Measurements from ENCODE around the gene ADAMTS8. TPM values are rescaled to one million over a fixed set of nuclear protein-coding genes. Genes with fewer than 3 reads are reported as not detected.

Gene ADAMTS8, protein sequence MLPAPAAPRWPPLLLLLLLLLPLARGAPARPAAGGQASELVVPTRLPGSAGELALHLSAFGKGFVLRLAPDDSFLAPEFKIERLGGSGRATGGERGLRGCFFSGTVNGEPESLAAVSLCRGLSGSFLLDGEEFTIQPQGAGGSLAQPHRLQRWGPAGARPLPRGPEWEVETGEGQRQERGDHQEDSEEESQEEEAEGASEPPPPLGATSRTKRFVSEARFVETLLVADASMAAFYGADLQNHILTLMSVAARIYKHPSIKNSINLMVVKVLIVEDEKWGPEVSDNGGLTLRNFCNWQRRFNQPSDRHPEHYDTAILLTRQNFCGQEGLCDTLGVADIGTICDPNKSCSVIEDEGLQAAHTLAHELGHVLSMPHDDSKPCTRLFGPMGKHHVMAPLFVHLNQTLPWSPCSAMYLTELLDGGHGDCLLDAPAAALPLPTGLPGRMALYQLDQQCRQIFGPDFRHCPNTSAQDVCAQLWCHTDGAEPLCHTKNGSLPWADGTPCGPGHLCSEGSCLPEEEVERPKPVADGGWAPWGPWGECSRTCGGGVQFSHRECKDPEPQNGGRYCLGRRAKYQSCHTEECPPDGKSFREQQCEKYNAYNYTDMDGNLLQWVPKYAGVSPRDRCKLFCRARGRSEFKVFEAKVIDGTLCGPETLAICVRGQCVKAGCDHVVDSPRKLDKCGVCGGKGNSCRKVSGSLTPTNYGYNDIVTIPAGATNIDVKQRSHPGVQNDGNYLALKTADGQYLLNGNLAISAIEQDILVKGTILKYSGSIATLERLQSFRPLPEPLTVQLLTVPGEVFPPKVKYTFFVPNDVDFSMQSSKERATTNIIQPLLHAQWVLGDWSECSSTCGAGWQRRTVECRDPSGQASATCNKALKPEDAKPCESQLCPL
- total RNA-seq (2014; rRNA removed; shearing (Covaris generic)): 0.03 TPM in 1 of 2 replicates, not detected in the other

DNA sequence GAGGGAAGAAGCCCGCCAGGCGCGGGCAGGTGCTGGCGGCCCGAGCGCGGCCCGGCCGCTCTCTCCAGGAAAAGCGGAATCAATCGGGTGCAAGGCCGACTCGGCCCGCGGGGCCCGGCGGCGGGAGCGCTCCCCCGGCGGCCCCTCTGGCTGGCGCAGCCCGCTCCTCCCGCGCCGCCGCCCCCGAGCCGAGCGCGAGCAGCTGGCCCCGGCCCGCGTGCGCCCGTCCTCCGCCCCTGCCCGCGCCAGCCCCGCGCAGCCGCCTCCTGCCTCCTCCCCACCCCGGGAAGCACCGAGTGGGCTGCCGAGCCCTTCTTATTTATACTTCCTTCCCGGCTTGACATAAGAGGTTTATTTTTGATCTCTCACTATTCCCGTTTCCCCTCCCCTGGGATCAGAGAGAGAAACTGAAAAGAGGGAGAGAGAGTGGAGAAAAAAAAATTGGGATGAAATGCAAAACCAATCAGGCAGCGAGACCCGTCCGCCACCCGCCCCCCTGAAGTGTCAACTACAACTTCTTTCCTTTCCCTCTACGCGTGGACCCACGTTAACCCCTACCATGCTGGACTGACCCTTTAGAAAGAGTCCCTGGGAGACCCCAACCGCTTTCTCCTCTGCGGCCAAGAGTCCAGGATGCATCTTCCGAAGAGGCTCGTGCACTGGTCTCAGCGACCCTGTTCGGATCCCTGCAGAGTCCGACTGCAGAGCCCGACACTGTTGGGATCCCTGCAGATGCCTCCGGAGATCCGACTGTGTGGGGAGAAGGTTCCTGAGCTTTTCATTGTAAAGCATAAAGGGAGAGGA lies at the start of gene ADAMTS8:
ADAMTS8 (minus strand) TSS at position 294 of the 804 bp plus-strand sequence. CDS start 323 bp downstream, outside the sequence.
- no peaks in the 10 kb centered on the region for H3K36me3 ChIP-seq
- DNase-seq (ENCODE audit: low read depth in 1 of 2, low spot score in 2 of 2): no peak
- H3K4me3 ChIP-seq: peak within 1 kb of the TSS; percentile 22
- peaks cover 6% of the 10 kb centered on the region for H3K4me1 ChIP-seq (replicated peaks)
- H3K9me3 ChIP-seq (replicated peaks): no peaks in the 10 kb centered on the region
- peaks cover 26% of the 10 kb centered on the region for H3K27me3 ChIP-seq (replicated peaks)
- H3K27ac ChIP-seq: no peak within 1 kb of the TSS

DNA sequence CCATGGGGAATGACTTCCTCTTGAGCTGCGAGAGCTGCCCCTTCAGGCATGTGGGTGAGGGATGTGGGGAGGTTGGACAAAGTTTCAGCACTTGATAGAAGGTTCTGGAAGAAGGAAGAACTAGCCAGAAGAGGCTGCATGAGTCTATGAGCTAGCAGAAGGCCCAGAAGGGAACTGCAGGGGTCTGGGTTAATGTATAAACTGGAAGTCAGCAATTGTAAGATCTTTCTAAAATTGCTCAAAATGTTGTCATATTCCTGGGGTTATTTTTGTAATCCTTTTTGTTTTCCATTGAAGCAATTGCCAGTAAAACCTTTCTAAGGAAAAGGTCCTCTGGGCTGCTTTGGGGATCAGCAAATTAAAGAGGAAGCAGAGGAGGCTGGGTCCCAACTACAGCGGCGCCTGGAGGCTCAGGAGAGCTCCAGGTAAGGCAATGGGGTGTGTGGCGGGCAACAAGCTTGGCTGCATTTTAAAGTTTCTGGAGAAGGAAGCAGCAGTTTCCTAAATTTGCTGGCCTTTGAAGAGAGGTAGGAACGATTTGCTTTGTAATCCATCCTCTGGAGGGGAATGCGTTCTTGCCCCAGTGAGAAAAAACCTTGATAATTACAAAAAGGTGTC lies 49.3 kb upstream of the ADAMTS8 start:
- Histone ChIP-seq H3K27ac (peak overlapping the region; percentile 84), H3K36me3 (no peaks in the 10 kb centered on the region), H3K4me1 (replicated peaks) (peaks cover 43% of the 10 kb centered on the region), H3K9me3 (replicated peaks) (no peaks in the 10 kb centered on the region), H3K4me3 (no peak overlapping the region), H3K27me3 (replicated peaks) (no peaks in the 10 kb centered on the region)
- no peak for DNase-seq (ENCODE audit: low read depth in 1 of 2, low spot score in 2 of 2)

DNA sequence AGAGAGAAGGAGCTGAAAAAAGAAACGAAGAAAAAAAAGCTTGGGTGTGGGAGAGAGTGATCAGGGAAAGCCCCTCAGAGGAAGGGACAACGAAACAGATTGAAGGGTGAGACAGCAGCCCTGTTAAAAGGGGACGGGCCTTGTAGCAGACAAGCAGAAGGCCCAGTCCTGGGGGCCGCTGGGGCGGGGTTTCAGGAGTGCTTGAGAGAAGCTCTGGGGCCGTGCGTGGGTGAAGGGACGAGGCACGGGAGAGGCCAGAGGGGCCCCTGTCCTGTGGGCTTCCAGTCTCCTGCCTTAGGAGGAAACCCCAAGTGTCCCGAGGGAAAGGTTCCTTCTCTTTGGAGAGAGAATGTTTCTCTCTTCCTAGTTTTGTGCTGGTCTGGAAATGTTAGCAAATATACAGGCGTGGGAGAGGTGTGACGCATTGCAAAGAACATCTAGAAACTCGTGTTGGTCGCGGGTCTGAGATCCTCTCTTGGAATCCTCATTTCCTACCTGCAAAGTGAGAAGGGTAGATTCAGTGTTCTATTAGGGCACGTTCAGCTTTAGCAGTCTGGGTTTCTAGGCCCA lies 48.6 kb upstream of the ADAMTS8 start:
- Histone ChIP-seq H3K27ac (no peak overlapping the region), H3K9me3 (replicated peaks) (no peaks in the 10 kb centered on the region), H3K4me1 (replicated peaks) (peaks cover 43% of the 10 kb centered on the region), H3K36me3 (no peaks in the 10 kb centered on the region), H3K4me3 (no peak overlapping the region), H3K27me3 (replicated peaks) (no peaks in the 10 kb centered on the region)
- no peak for DNase-seq (ENCODE audit: low read depth in 1 of 2, low spot score in 2 of 2)

DNA sequence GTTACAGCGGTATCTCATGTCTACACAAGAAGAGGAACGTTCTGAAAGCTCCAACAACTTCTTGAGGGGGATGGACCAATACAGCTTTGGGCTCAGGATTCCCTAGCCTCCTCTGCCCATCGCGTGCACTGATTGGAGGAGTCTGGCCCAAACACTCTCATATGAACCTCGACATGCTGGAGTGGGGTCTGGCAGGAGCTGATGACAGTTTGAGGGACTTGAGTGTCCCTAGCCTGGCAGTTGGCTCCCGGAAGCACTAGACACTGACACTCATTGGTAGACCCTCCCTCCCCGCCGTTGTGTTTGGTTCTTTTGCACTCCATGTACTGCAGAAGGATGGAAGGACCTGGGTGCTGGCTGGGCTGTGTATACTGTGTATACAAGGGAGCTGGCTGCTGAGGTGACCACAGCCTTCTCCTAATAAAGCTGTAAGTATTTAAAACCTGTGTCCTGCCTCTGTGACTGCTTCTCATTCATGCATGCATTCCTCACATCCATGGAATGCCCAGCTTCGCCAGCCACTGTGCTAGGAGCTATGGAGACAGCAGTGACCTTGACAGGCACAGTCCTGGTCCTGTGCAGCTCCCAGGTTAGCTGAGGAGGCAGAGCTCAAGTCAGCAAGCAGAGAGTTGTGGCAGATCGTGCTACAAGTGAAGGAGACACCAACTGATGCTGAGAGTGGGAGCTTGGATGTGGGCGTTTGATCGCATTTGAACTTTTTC lies 48.0 kb upstream of the ADAMTS8 start:
- DNase-seq (ENCODE audit: low read depth in 1 of 2, low spot score in 2 of 2): peak in 1 of 2 experiments; percentile 5

DNA sequence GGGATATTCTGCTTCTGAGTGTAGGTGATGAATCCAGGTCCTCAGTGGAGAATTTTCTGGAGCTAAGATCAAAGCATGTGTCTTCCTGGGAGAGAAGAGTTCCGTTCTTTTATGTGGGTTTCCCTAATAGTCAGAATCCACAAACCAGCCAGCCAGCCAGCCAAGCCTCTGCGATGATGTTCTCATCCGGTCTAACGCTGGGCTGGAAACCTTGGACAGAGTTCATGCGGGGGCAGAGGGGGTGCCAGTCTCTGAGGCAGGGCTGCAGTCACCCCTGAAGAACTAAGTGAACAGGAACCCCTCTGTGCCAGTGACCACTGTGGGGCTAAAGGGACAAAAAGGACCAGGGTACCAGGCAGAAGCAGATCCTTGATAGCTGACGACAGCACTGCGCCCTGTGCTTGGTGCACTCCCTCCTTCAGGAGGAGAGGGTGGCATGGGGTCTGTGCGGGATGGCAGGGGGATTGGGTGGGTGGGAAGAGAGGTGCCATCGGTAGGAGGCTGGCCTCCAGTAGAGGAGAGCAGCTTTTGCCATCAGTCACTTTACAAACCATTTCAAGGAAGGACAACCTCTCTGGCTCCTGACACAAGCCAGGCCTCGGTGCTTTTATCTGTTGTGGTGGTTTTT lies 47.1 kb upstream of the ADAMTS8 start:
- Histone ChIP-seq H3K27ac (no peak overlapping the region), H3K36me3 (no peaks in the 10 kb centered on the region), H3K27me3 (replicated peaks) (no peaks in the 10 kb centered on the region), H3K4me3 (no peak overlapping the region), H3K9me3 (replicated peaks) (no peaks in the 10 kb centered on the region), H3K4me1 (replicated peaks) (peaks cover 39% of the 10 kb centered on the region)
- DNase-seq (ENCODE audit: low read depth in 1 of 2, low spot score in 2 of 2): no peak

More for the DNA sequence above, 48.0 kb upstream of the ADAMTS8 start:
- Histone ChIP-seq H3K9me3 (replicated peaks) (no peaks in the 10 kb centered on the region), H3K4me3 (no peak overlapping the region), H3K36me3 (no peaks in the 10 kb centered on the region), H3K27ac (no peak overlapping the region), H3K4me1 (replicated peaks) (peaks cover 43% of the 10 kb centered on the region), H3K27me3 (replicated peaks) (no peaks in the 10 kb centered on the region)

DNA sequence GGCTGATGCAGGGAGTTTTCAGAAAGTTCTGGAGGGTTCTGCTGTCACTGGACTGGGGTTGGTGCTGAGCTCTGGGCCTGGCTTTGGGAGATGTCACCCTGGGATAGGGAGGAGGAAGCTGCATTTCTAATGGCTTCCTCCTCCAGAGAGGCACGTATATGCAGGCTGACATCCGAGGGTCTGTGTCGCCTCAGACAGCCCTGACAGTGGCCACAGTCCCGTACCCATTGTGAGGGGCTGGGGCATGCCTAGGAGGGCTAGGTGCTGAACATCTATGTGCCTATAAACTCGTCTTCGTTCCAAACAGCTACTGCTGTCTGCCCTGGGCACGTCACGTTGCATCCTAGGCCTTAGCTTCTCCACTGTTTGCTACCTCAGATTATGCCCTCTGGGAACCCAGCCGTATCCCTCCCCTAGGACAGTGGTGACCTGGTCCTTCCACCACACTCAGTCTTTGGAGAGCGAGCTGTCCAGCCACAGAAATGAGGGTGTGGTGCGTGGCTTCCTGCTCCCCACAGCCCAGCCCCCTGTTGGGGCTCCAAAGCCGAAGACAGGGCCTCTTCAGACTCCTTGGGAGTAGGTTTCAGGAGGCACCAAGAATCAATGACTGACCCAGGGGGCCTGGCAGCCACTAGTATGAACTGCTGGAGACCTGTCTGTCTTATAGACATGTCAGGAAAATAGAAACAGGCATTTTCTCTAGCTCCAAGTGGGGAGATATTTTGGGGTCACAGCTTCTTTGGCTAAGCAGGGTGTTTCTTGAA lies 46.4 kb upstream of the ADAMTS8 start:
- Histone ChIP-seq H3K27me3 (replicated peaks) (no peaks in the 10 kb centered on the region), H3K4me1 (replicated peaks) (peaks cover 31% of the 10 kb centered on the region), H3K9me3 (replicated peaks) (no peaks in the 10 kb centered on the region), H3K27ac (no peak overlapping the region), H3K4me3 (no peak overlapping the region), H3K36me3 (no peaks in the 10 kb centered on the region)
- no peak for DNase-seq (ENCODE audit: low read depth in 1 of 2, low spot score in 2 of 2)

DNA sequence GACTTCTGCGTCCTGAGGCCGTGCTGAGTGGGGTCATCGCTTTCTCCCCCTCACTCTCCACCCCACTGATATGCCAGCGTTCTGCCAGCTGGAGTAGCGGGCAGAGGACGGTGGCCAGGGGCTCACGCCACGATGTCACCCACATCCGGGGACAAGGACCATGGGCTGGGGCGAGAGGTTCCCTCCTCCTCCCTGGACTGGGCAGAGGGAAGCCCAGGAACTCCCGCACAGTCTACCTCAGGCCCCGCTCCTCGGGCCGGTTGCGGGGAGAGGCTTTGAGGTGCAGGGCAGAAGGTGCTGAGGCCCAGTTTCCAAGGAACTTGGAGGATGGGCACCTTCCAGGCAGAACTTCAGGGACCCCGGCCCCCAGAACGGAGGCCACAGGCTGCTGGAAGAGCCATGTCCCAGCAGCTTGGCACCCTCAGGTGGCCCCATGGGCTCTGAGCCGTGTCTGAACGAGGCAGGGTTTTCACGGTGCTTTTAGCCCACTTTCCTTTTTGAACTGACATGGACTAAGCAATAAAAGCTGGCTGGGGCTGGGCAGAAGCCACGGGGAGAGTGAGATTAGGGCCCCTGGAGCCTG lies 45.5 kb upstream of the ADAMTS8 start:
- H3K27ac ChIP-seq: no peak overlapping the region
- H3K27me3 ChIP-seq (replicated peaks): no peaks in the 10 kb centered on the region
- no peaks in the 10 kb centered on the region for H3K9me3 ChIP-seq (replicated peaks)
- no peaks in the 10 kb centered on the region for H3K36me3 ChIP-seq
- H3K4me3 ChIP-seq: no peak overlapping the region
- DNase-seq (ENCODE audit: low read depth in 1 of 2, low spot score in 2 of 2): no peak
- H3K4me1 ChIP-seq (replicated peaks): peaks cover 22% of the 10 kb centered on the region

DNA sequence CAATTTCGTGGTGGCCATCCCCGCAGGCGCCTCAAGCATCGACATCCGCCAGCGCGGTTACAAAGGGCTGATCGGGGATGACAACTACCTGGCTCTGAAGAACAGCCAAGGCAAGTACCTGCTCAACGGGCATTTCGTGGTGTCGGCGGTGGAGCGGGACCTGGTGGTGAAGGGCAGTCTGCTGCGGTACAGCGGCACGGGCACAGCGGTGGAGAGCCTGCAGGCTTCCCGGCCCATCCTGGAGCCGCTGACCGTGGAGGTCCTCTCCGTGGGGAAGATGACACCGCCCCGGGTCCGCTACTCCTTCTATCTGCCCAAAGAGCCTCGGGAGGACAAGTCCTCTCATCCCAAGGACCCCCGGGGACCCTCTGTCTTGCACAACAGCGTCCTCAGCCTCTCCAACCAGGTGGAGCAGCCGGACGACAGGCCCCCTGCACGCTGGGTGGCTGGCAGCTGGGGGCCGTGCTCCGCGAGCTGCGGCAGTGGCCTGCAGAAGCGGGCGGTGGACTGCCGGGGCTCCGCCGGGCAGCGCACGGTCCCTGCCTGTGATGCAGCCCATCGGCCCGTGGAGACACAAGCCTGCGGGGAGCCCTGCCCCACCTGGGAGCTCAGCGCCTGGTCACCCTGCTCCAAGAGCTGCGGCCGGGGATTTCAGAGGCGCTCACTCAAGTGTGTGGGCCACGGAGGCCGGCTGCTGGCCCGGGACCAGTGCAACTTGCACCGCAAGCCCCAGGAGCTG lies 44.8 kb upstream of the ADAMTS8 start:
- no peaks in the 10 kb centered on the region for H3K36me3 ChIP-seq
- DNase-seq (ENCODE audit: low read depth in 1 of 2, low spot score in 2 of 2): no peak
- H3K4me3 ChIP-seq: no peak overlapping the region
- H3K9me3 ChIP-seq (replicated peaks): no peaks in the 10 kb centered on the region
- no peaks in the 10 kb centered on the region for H3K27me3 ChIP-seq (replicated peaks)
- H3K27ac ChIP-seq: no peak overlapping the region
- H3K4me1 ChIP-seq (replicated peaks): peaks cover 16% of the 10 kb centered on the region

DNA sequence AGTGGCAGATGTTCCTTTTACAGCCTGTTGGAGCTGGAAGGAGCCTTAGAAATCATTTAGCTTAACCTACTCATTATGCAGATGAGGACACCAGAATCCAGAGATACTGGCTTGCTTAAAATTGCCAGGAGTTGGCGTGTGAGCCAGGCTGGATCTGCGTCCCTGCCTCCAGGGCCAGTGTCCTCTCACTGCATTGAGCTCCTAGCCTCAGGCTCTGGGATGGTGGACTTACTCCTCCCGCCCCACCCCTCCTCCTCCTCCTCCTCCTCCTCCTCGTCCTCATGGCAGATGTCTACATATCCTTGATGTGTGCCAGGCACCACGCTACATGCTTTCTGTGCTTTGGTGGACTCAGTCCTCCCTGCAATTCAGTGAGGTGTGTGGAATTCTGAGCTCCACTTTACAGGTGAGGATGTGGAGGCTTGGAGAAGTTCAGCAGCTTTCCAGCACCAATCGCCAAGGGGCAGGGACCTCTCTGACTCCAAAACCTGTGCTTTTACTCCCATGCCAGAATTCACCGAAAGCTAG lies 44.1 kb upstream of the ADAMTS8 start:
- H3K27me3 ChIP-seq (replicated peaks): no peaks in the 10 kb centered on the region
- H3K4me1 ChIP-seq (replicated peaks): peaks cover 8% of the 10 kb centered on the region
- no peaks in the 10 kb centered on the region for H3K36me3 ChIP-seq
- DNase-seq (ENCODE audit: low read depth in 1 of 2, low spot score in 2 of 2): no peak
- H3K27ac ChIP-seq: no peak overlapping the region
- no peaks in the 10 kb centered on the region for H3K9me3 ChIP-seq (replicated peaks)
- no peak overlapping the region for H3K4me3 ChIP-seq

DNA sequence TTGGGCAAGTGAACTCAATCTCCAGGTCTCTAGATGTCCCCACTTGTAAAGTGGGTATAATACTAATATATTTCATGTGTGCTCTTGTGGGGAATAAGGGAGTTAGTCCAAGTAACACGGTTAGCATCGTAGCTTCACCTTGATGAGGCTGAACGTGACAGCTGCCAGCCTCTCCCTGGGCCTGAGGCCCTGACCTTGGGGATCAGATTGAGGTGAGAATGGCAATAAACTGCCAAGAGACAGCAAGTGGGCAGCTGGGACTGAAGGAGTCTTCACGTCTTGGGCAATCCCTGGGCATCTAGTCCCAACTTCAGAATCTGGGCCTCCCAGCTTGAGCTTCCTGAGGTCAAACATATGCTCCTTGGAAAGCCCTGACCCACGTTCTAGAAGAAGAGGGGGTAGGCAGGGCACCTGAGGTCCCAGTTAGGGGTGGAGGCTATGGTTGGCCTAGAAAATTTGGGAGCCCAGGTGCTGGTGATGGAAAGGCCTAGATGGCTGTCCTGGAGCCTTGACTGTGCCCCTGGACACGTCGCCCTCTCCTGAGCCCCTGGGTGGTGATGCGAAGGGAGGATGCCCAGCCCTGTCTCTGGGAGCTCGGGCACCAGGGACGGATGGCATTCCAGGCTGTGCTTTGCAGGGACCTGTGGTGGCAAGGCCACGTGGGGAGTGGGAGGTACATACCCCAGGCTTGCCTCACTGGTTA lies 43.5 kb upstream of the ADAMTS8 start:
- H3K4me1 ChIP-seq (replicated peaks): peaks cover 3% of the 10 kb centered on the region; the same call in 1 of the 2 replicates
- H3K36me3 ChIP-seq: no peaks in the 10 kb centered on the region
- no peaks in the 10 kb centered on the region for H3K27me3 ChIP-seq (replicated peaks)
- no peak overlapping the region for H3K4me3 ChIP-seq
- H3K27ac ChIP-seq: no peak overlapping the region
- no peaks in the 10 kb centered on the region for H3K9me3 ChIP-seq (replicated peaks)
- no peak for DNase-seq (ENCODE audit: low read depth in 1 of 2, low spot score in 2 of 2)
